GM21360 (cell line): ENCODE results near the gene PLXNA4.

Experiments used
- ATAC-seq: cut with Tn5 transposase; IDR thresholded peaks from one replicate; pipeline ENCODE4 v1.9.1; 2021; ENCODE audit warnings: mild to moderate bottlenecking, moderate library complexity; ENCODE audit not compliant: unreplicated experiment

The PLXNA4 gene

GRCh38 chr7:132536654-132537395, 39.4 kb downstream of the PLXNA4 start:
- ATAC-seq: no peak

GRCh38 chr7:132533916-132534315, 42.4 kb downstream of the PLXNA4 start:
- ATAC-seq: no peak

GRCh38 chr7:132532281-132532680, 44.0 kb downstream of the PLXNA4 start:
- no peak for ATAC-seq

GRCh38 chr7:132531562-132531961, 44.7 kb downstream of the PLXNA4 start:
- no peak for ATAC-seq

- no peak for ATAC-seq
Observed at GRCh38 chr7:132528695-132529094, 47.6 kb downstream of the PLXNA4 start.

GRCh38 chr7:132527467-132528410, 48.5 kb downstream of the PLXNA4 start:
- no peak for ATAC-seq

GRCh38 chr7:132526111-132526740, 50.0 kb downstream of the PLXNA4 start:
- ATAC-seq: no peak

GRCh38 chr7:132521423-132521822, 54.8 kb downstream of the PLXNA4 start:
- ATAC-seq: no peak

GRCh38 chr7:132520591-132521280, 55.5 kb downstream of the PLXNA4 start:
- ATAC-seq: no peak

- ATAC-seq: no peak
Observed at GRCh38 chr7:132519936-132520335, 56.3 kb downstream of the PLXNA4 start.

- ATAC-seq: no peak
Observed at GRCh38 chr7:132518839-132519173, 57.5 kb downstream of the PLXNA4 start.

- ATAC-seq: no peak
Observed at GRCh38 chr7:132518102-132518838, 58.0 kb downstream of the PLXNA4 start.

- no peak for ATAC-seq
Observed at GRCh38 chr7:132516042-132516840, 60.0 kb downstream of the PLXNA4 start.

- ATAC-seq: no peak
Observed at GRCh38 chr7:132515181-132515580, 61.1 kb downstream of the PLXNA4 start.

- no peak for ATAC-seq
Observed at GRCh38 chr7:132514430-132514829, 61.8 kb downstream of the PLXNA4 start.

- ATAC-seq: no peak
Observed at GRCh38 chr7:132511921-132512320, 64.3 kb downstream of the PLXNA4 start.

- ATAC-seq: no peak
Observed at GRCh38 chr7:132511387-132511786, 64.9 kb downstream of the PLXNA4 start.

- no peak for ATAC-seq
Observed at GRCh38 chr7:132509643-132510042, 66.6 kb downstream of the PLXNA4 start.

- ATAC-seq: no peak
Observed at GRCh38 chr7:132508724-132509353, 67.4 kb downstream of the PLXNA4 start.
